GM18517 (cell line): ENCODE measurements around the gene C17orf78.
"Not testable (repeated sequence)": the region's sequence is repeated elsewhere in the genome, so short reads cannot be mapped to it uniquely, and the experiment has no call there.

Source experiments
- ATAC-seq: cut with Tn5 transposase; IDR thresholded peaks from one replicate; pipeline ENCODE4 v1.9.1; 2021; ENCODE audit warnings: mild to moderate bottlenecking, moderate library complexity; ENCODE audit not compliant: unreplicated experiment

Gene C17orf78

GRCh38 chr17:37375706-37376105, at the start of gene C17orf78:
C17orf78 (plus strand) TSS chr17:37375985; CDS start chr17:37376093, 108 bp downstream.
- no peak for ATAC-seq

GRCh38 chr17:37327341-37328090, 48.3 kb upstream of the C17orf78 start:
- ATAC-seq = no peak

GRCh38 chr17:37338847-37339246, 36.9 kb upstream of the C17orf78 start:
- ATAC-seq = no peak

GRCh38 chr17:37339321-37339720, 36.5 kb upstream of the C17orf78 start:
- ATAC-seq = no peak

- ATAC-seq = no peak
These were observed 35.0 kb upstream of the C17orf78 start for GRCh38 chr17:37340804-37341203.

GRCh38 chr17:37342589-37342988, 33.2 kb upstream of the C17orf78 start:
- ATAC-seq = no peak

- ATAC-seq = no peak
These were observed 31.3 kb upstream of the C17orf78 start for GRCh38 chr17:37344519-37344918.

GRCh38 chr17:37346863-37347402, 28.9 kb upstream of the C17orf78 start:
- not testable (repeated sequence) for ATAC-seq

GRCh38 chr17:37356796-37357569, 18.8 kb upstream of the C17orf78 start:
- ATAC-seq = not testable (repeated sequence)

GRCh38 chr17:37358098-37358829, 17.5 kb upstream of the C17orf78 start:
- ATAC-seq = no peak

- peak; percentile 87 for ATAC-seq
These were observed 16.7 kb upstream of the C17orf78 start for GRCh38 chr17:37358830-37359681.

- no peak for ATAC-seq
These were observed 16.1 kb upstream of the C17orf78 start for GRCh38 chr17:37359682-37360188.

- no peak for ATAC-seq
These were observed 15.2 kb upstream of the C17orf78 start for GRCh38 chr17:37360632-37361031.

- ATAC-seq = no peak
These were observed 14.2 kb upstream of the C17orf78 start for GRCh38 chr17:37361543-37361942.

GRCh38 chr17:37365589-37365988, 10.2 kb upstream of the C17orf78 start:
- ATAC-seq = no peak

GRCh38 chr17:37368577-37368976, 7.2 kb upstream of the C17orf78 start:
- ATAC-seq = no peak

GRCh38 chr17:37373530-37374159, 2.1 kb upstream of the C17orf78 start:
- peak; percentile 53 for ATAC-seq

GRCh38 chr17:37382056-37382455, 6.3 kb downstream of the C17orf78 start:
- no peak for ATAC-seq

GRCh38 chr17:37384560-37385149, 8.9 kb downstream of the C17orf78 start:
- ATAC-seq = no peak
